ENCODE measurements around the gene MARCHF2.
"Not testable (repeated sequence)": the region's sequence is repeated elsewhere in the genome, so short reads cannot be mapped to it uniquely, and the experiment has no call there.

MARCHF2 gene

GRCh38 chr19:8416796-8417195, 3.7 kb downstream of the MARCHF2 start:
- Histone ChIP-seq H3K4me3 (ENCODE audit: low read length) (no peak overlapping the region), H3F3A (ENCODE audit: control insufficient read depth, insufficient read depth) (no peaks in the 10 kb centered on the region), H3K36me3 (ENCODE audit: control insufficient read depth, low read length) (no peaks in the 10 kb centered on the region), H3K79me2 (ENCODE audit: control insufficient read depth, low read length) (no peaks in the 10 kb centered on the region), H3K27ac (ENCODE audit: low read depth, low read length) (no peak overlapping the region), H3K27me3 (ENCODE audit: control insufficient read depth, low read length) (peaks cover 3% of the 10 kb centered on the region; the same call in 1 of the 2 replicates), H3K9me2 (replicated peaks; ENCODE audit: control insufficient read depth, low read length) (no peaks in the 10 kb centered on the region), H4K20me1 (ENCODE audit: control insufficient read depth, insufficient read depth, low read depth, low read length) (no peaks in the 10 kb centered on the region), H3K9me3 (ENCODE audit: control insufficient read depth, insufficient read depth, low read length) (no peaks in the 10 kb centered on the region), H3K4me1 (ENCODE audit: control insufficient read depth, low read length) (peaks cover 8% of the 10 kb centered on the region), H3K4me2 (ENCODE audit: low read length) (no peak overlapping the region)
- TF ChIP-seq EZH2phosphoT487 (IDR thresholded peaks at IDR 0.05; ENCODE audit: borderline replicate concordance, low read length) (no peak), CTCF (IDR thresholded peaks at IDR 0.05; ENCODE audit: low read depth, low read length, poor library complexity, severe bottlenecking) (no peak)

- H3F3A ChIP-seq (ENCODE audit: control insufficient read depth, insufficient read depth), result no peaks in the 10 kb centered on the region
- H3K4me1 ChIP-seq (ENCODE audit: control insufficient read depth, low read length), result no peaks in the 10 kb centered on the region
- no peak overlapping the region for H3K4me2 ChIP-seq (ENCODE audit: low read length)
- H3K9me2 ChIP-seq (replicated peaks; ENCODE audit: control insufficient read depth, low read length), result no peaks in the 10 kb centered on the region
- H3K9me3 ChIP-seq (ENCODE audit: control insufficient read depth, insufficient read depth, low read length), result no peaks in the 10 kb centered on the region
- H3K27me3 ChIP-seq (ENCODE audit: control insufficient read depth, low read length), result no peaks in the 10 kb centered on the region
- no peak overlapping the region for H3K27ac ChIP-seq (ENCODE audit: low read depth, low read length)
- no peak overlapping the region for H3K4me3 ChIP-seq (ENCODE audit: low read length)
- H4K20me1 ChIP-seq (ENCODE audit: control insufficient read depth, insufficient read depth, low read depth, low read length), result no peaks in the 10 kb centered on the region
- H3K79me2 ChIP-seq (ENCODE audit: control insufficient read depth, low read length), result no peaks in the 10 kb centered on the region
- no peaks in the 10 kb centered on the region for H3K36me3 ChIP-seq (ENCODE audit: control insufficient read depth, low read length)
- TF ChIP-seq CTCF (IDR thresholded peaks at IDR 0.05; ENCODE audit: low read depth, low read length, poor library complexity, severe bottlenecking) (no peak), EZH2phosphoT487 (IDR thresholded peaks at IDR 0.05; ENCODE audit: borderline replicate concordance, low read length) (no peak)
These were observed 8.7 kb downstream of the MARCHF2 start for GRCh38 chr19:8421484-8422461.

GRCh38 chr19:8423817-8424223, 10.7 kb downstream of the MARCHF2 start:
- Histone ChIP-seq H3K27me3 (ENCODE audit: control insufficient read depth, low read length) (no peaks in the 10 kb centered on the region), H4K20me1 (ENCODE audit: control insufficient read depth, insufficient read depth, low read depth, low read length) (no peaks in the 10 kb centered on the region), H3K4me1 (ENCODE audit: control insufficient read depth, low read length) (no peaks in the 10 kb centered on the region), H3F3A (ENCODE audit: control insufficient read depth, insufficient read depth) (no peaks in the 10 kb centered on the region), H3K4me3 (ENCODE audit: low read length) (no peak overlapping the region), H3K79me2 (ENCODE audit: control insufficient read depth, low read length) (no peaks in the 10 kb centered on the region), H3K4me2 (ENCODE audit: low read length) (no peak overlapping the region), H3K36me3 (ENCODE audit: control insufficient read depth, low read length) (no peaks in the 10 kb centered on the region), H3K27ac (ENCODE audit: low read depth, low read length) (no peak overlapping the region), H3K9me2 (replicated peaks; ENCODE audit: control insufficient read depth, low read length) (no peaks in the 10 kb centered on the region), H3K9me3 (ENCODE audit: control insufficient read depth, insufficient read depth, low read length) (no peaks in the 10 kb centered on the region)
- no peak for TF ChIP-seq EZH2phosphoT487 (IDR thresholded peaks at IDR 0.05; ENCODE audit: borderline replicate concordance, low read length)
- no peak for TF ChIP-seq CTCF (IDR thresholded peaks at IDR 0.05; ENCODE audit: low read depth, low read length, poor library complexity, severe bottlenecking)

- H3K79me2 ChIP-seq (ENCODE audit: control insufficient read depth, low read length); H3K27ac ChIP-seq (ENCODE audit: low read depth, low read length); H3K36me3 ChIP-seq (ENCODE audit: control insufficient read depth, low read length): not testable (repeated sequence)
These were observed 12.2 kb downstream of the MARCHF2 start for GRCh38 chr19:8425331-8425730.

More at GRCh38 chr19:8425331-8425730, 12.2 kb downstream of the MARCHF2 start:
- H3K4me3 ChIP-seq (ENCODE audit: low read length); H3K27me3 ChIP-seq (ENCODE audit: control insufficient read depth, low read length); H3F3A ChIP-seq (ENCODE audit: control insufficient read depth, insufficient read depth); H3K9me2 ChIP-seq (replicated peaks; ENCODE audit: control insufficient read depth, low read length); H3K4me1 ChIP-seq (ENCODE audit: control insufficient read depth, low read length); H4K20me1 ChIP-seq (ENCODE audit: control insufficient read depth, insufficient read depth, low read depth, low read length); H3K4me2 ChIP-seq (ENCODE audit: low read length); H3K9me3 ChIP-seq (ENCODE audit: control insufficient read depth, insufficient read depth, low read length): not testable (repeated sequence)
